IPS-NIHi11 (cell line): ENCODE measurements around the gene OR2H1.

Experiments
- DNase-seq: peaks from one replicate; pipeline ENCODE4 v3.0.0; 2012; ENCODE audit warnings: mixed read lengths, low spot score

OR2H1 gene

DNA sequence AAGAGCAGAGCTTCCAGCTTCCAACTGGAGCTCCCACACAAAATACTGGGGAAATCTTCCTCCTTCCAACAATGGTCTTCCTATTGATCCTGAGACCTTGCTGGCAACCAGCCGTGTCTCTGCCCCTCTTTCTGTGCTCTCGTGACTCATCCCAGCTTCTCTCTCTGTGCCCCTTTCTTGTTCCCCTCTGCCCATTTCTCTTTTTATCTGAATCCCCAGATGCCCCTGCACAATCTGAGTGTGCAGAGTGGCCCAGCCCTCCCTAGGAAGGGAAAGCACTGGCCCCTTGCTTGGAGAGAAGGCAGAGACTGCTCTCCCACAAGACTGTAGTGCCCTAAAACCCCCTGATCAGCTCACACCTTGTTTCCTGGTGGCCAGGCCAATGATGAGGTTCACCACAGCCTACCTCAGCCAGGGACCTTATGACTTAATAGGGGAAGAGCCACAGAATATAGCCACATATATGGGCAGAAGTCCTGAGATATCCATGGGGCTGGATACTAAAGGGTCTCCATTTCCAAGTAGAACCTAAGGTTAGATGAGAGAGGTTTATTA lies 53.9 kb downstream of the OR2H1 start:
- DNase-seq: no peak
